ENCODE measurements around the gene SRSF3.

DNA sequence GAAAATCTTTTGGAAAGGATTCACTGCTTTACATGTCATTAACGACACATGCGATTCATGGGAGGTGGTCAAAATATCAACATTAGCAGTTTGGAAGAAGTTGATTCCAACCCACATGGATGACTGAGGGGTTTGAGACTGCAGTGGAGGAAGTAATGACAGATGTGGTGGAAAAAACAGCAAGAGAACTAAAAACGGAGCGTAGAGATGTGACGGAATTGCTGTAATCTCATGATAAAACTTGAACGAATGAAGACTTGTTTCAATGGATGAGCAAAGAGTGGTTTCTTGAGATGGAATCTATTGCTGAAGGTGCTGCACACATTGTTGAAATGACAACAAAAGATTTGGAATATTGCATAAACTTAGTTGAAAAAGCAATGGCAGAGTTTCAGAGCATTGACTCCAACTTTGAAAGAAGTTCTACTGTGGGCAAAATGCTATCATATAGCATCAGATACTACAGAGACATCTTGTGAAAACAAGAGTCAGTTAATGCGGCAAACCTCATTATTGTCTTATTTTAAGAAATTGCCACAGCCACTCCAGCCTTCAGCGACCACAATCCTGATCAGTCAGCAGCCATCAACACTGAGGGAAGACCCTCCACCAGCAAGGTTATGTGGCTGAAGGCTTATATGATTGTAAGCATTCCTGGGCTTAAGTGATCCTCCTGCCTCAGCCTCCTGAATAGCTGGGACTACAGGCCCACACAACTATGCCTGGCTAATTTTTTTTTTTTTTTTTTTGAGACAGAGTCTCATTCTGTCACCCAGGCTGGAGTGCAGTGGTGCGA lies 19.2 kb downstream of the SRSF3 start:
- TF ChIP-seq, protein P1, sequence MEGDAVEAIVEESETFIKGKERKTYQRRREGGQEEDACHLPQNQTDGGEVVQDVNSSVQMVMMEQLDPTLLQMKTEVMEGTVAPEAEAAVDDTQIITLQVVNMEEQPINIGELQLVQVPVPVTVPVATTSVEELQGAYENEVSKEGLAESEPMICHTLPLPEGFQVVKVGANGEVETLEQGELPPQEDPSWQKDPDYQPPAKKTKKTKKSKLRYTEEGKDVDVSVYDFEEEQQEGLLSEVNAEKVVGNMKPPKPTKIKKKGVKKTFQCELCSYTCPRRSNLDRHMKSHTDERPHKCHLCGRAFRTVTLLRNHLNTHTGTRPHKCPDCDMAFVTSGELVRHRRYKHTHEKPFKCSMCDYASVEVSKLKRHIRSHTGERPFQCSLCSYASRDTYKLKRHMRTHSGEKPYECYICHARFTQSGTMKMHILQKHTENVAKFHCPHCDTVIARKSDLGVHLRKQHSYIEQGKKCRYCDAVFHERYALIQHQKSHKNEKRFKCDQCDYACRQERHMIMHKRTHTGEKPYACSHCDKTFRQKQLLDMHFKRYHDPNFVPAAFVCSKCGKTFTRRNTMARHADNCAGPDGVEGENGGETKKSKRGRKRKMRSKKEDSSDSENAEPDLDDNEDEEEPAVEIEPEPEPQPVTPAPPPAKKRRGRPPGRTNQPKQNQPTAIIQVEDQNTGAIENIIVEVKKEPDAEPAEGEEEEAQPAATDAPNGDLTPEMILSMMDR (IDR thresholded peaks at IDR 0.05) = no peak
- TF ChIP-seq POLR2A (IDR thresholded peaks at IDR 0.05) = no peak

All from adrenal gland (tissue), 5 donors.